ENCODE data around the gene TMEM26.
"Not testable (repeated sequence)": the region's sequence is repeated elsewhere in the genome, so short reads cannot be mapped to it uniquely, and the experiment has no call there.

- not testable (repeated sequence) for TF ChIP-seq POLR2AphosphoS5, POLR2A (IDR thresholded peaks at IDR 0.05; ENCODE audit: low read depth, low read length)
These were observed 72.0 kb downstream of the TMEM26 start for GRCh38 chr10:61381153-61381552.
